Measurements from ENCODE around the gene PHETA1.

- TF ChIP-seq CTCF (IDR thresholded peaks at IDR 0.05) (no peak), SIN3A (IDR thresholded peaks at IDR 0.05; ENCODE audit: borderline replicate concordance, low read depth, low read length) (no peak), RAD21 (IDR thresholded peaks at IDR 0.05; ENCODE audit: low read length) (no peak), MAX (IDR thresholded peaks at IDR 0.05; ENCODE audit: low read depth) (no peak), YY1 (IDR thresholded peaks at IDR 0.05; ENCODE audit: low read depth) (no peak), EP300 (IDR thresholded peaks at IDR 0.05; ENCODE audit: borderline replicate concordance in 1 of 2, low read depth in 1 of 2, low read length in 1 of 2) (no peak), TAF1 (IDR thresholded peaks at IDR 0.05; ENCODE audit: borderline replicate concordance, low read depth, low read length) (no peak), SMC3 (IDR thresholded peaks at IDR 0.05; ENCODE audit: low read depth, low read length) (no peak)
Measured at GRCh38 chr12:111342376-111342775, 26.5 kb downstream of the PHETA1 start.
